Fibroblast of lung (primary cell): ENCODE data around the gene AP3S2.

ENCODE experiments used
- EZH2 ChIP-seq: IDR thresholded peaks from 2 replicates; pipeline ENCODE4 v1.5.1; 2012; ENCODE audit warnings: low read length, control low read depth, mild to moderate bottlenecking; ENCODE audit errors: missing control alignments
- TF ChIP-seq, protein P1 (sequence below), 2 donors: IDR thresholded peaks in 1 of 2; conservative IDR thresholded peaks in 1 of 2; 1 replicate in 1 of 2; 2 replicates in 1 of 2; pipeline ENCODE4 v1.5.1; 2011 to 2012; ENCODE audit warnings: low read length in 2 of 2, control low read depth in 1 of 2, inconsistent platforms in 1 of 2, low read depth in 1 of 2, mild to moderate bottlenecking in 1 of 2

DNA sequence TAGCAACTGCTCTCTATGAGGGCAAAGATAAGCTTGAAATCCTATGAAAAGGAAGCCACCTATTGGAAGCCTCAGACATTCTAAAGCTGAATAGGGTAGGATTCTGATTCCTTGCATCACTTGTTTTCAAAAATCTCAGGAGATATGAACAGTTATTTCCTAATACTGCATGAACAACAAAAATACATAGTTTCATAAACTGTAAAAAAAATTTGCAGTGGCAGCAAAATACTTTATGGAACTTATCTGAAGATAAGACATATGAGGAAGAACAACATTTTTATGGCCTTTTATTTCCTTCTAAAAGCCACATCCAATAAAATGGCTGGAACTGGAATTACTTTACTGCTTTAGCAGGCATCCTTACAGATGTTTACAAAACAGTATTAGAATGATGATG, 29.9 kb downstream of the AP3S2 start:
- TF ChIP-seq, protein P1, sequence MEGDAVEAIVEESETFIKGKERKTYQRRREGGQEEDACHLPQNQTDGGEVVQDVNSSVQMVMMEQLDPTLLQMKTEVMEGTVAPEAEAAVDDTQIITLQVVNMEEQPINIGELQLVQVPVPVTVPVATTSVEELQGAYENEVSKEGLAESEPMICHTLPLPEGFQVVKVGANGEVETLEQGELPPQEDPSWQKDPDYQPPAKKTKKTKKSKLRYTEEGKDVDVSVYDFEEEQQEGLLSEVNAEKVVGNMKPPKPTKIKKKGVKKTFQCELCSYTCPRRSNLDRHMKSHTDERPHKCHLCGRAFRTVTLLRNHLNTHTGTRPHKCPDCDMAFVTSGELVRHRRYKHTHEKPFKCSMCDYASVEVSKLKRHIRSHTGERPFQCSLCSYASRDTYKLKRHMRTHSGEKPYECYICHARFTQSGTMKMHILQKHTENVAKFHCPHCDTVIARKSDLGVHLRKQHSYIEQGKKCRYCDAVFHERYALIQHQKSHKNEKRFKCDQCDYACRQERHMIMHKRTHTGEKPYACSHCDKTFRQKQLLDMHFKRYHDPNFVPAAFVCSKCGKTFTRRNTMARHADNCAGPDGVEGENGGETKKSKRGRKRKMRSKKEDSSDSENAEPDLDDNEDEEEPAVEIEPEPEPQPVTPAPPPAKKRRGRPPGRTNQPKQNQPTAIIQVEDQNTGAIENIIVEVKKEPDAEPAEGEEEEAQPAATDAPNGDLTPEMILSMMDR (conservative IDR thresholded peaks at IDR 0.05 in 1 of 2, IDR thresholded peaks at IDR 0.05 in 1 of 2; ENCODE audit: low read depth in 1 of 2, low read length in 2 of 2), result peak in 1 of 2 donors; percentile 9
- TF ChIP-seq EZH2, result no peak
